Endothelial cell of umbilical vein (primary cell): ENCODE data around the gene HIC2.
"Not testable (repeated sequence)": the region's sequence is repeated elsewhere in the genome, so short reads cannot be mapped to it uniquely, and the experiment has no call there.

Source experiments
- CTCF ChIP-seq, 2 donors: IDR thresholded peaks; 1 replicate in 1 of 2; 2 replicates in 1 of 2; pipeline ENCODE4 v1.5.1; 2011; ENCODE audit warnings: low read length in 2 of 2, mild to moderate bottlenecking in 2 of 2, moderate library complexity in 2 of 2, control low read depth in 1 of 2, inconsistent platforms in 1 of 2, low read depth in 1 of 2; ENCODE audit not compliant: insufficient read depth in 1 of 2; ENCODE audit errors: extremely low read depth in 1 of 2
- EZH2 ChIP-seq: IDR thresholded peaks from 2 replicates; pipeline ENCODE4 v1.6.1; 2012; ENCODE audit warnings: borderline replicate concordance, low read depth, mild to moderate bottlenecking, moderate library complexity, low read length, inconsistent platforms; ENCODE audit not compliant: severe bottlenecking
- JUN ChIP-seq: IDR thresholded peaks from 2 replicates; pipeline ENCODE4 v1.6.1; 2011; ENCODE audit warnings: borderline replicate concordance, low read depth; ENCODE audit not compliant: insufficient read length, insufficient read depth
- MAX ChIP-seq: IDR thresholded peaks from 2 replicates; pipeline ENCODE4 v1.6.1; 2011; ENCODE audit not compliant: insufficient read depth, insufficient read length
- POLR2A ChIP-seq: IDR thresholded peaks from 2 replicates; pipeline ENCODE4 v1.6.1; 2012; ENCODE audit warnings: low read depth, mild to moderate bottlenecking, control low read depth, low read length
- POLR2AphosphoS5 ChIP-seq: IDR thresholded peaks from 2 replicates; pipeline ENCODE4 v1.6.1; 2012; ENCODE audit warnings: low read depth, mild to moderate bottlenecking, control low read depth, low read length, moderate library complexity; ENCODE audit not compliant: insufficient read depth

- TF ChIP-seq EZH2; POLR2A; POLR2AphosphoS5; CTCF (IDR thresholded peaks at IDR 0.05; ENCODE audit: extremely low read depth in 1 of 2, insufficient read depth in 1 of 2, low read depth in 1 of 2, low read length in 2 of 2); MAX; JUN: not testable (repeated sequence)
Observed at GRCh38 chr22:21418974-21419638, 1.9 kb downstream of the HIC2 start.
